HG03280 (cell line): ENCODE data around the gene NOVA1.

Experiments
- ATAC-seq: cut with Tn5 transposase; IDR thresholded peaks from one replicate; pipeline ENCODE4 v1.9.1; 2021; ENCODE audit warnings: mild to moderate bottlenecking, moderate library complexity; ENCODE audit not compliant: unreplicated experiment

Gene NOVA1

DNA sequence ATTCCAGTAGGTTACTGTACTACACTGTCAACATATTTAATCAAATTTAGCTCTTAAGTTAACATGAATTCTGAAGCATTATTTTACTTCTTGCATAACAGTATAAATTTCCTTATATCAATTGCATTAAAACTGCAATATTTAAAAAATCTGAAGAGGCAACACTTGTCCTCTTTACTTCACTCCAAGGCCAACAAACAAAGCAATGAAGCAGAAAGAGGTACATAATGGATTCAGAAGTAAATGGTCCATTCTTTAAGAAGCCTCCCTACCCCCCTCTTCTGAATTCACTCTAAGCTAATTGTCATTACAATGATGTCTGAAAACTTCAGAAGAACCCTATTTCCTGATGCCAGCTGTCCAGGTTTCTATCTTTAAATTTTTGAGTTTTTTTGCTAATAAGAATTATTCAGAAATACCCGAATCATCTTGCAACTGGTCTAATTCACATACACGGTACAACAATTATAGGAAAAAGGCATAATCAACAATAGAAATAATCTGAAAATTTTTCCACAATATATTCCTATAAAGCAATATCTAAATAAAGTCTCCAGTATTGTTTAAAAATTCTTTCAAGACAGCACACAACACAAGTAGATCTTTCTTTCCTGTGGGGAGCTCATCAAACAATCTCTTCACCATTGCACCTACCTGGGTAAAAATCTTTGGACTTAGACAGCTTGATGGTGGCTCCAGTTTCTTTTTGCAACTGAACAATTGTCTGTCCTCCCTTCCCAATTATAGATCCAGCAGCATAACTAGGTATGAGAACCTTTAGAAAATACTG lies 2.9 kb downstream of the NOVA1 start:
- no peak for ATAC-seq

DNA sequence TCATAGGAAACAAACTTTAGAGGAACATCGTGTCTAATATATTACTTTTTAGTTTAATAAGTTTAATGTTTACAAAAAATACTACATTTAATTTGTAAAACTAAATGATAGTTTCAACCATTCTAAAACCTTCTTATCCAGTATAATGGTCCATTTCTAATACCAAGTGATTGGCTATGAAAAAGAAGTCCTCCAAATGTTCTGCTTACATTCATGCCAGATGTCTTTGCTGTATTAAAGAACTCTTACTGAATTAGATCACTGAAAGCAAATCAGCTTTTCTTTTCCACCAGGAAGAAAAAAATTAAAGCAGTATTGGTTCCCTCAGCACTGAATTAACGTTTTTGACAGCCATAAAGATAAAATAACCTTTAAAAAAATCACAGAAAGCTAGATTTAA lies 3.7 kb downstream of the NOVA1 start:
- ATAC-seq: no peak

DNA sequence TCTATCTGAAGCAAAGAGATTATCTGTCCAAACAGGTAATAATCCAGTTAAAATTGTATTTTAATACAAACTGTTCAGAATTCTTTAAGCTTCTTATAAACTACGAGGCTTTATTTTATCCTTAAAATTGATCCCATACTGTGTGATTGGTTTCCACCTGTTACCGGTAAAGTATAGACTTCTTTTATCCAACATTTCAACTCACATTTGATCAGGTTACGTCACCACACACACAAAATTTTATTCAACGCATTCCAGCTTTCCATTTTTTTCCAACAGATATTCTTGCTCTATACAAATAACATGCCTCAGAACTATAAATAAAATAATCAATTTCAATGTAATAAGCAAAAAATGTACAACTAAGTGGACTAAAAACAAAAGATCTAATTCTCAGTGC lies 4.5 kb downstream of the NOVA1 start:
- no peak for ATAC-seq

DNA sequence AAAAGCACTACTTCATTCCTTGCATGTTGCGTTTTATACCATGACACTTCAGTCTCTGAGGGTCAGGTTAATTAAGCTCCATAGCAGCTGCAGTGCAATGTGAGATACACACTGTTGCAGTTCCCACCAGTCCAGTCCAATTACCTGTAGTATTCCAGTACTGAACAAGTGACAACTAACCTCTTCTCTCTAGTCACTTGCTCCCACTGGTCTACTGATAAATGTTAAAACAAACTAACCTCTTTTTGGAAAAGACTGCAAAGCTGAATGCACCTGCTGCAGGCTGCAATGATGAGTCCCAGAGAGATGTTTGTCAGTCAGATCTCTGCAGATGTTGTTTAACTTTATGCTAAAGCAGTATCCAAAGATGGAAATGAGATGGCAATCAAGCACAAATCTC lies 7.9 kb downstream of the NOVA1 start:
- ATAC-seq: no peak

DNA sequence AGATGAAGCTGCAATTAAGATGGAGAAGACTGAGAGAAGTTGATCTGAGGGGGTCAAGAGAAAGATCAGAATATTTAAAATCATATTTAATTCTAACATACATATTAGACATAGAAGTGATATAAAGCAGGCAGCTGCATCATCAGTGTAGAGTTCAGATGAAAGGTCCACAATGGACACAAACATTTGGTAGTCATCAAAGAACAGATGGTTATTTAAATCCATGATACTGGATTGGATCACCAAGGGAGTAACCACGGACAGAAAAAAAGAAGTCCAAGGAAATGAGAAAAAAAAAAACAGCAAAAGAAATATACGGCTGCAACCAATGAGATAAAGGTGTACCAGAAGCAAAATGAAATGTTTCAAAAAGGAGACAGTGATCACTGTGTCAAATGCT lies 20.1 kb downstream of the NOVA1 start:
- no peak for ATAC-seq

DNA sequence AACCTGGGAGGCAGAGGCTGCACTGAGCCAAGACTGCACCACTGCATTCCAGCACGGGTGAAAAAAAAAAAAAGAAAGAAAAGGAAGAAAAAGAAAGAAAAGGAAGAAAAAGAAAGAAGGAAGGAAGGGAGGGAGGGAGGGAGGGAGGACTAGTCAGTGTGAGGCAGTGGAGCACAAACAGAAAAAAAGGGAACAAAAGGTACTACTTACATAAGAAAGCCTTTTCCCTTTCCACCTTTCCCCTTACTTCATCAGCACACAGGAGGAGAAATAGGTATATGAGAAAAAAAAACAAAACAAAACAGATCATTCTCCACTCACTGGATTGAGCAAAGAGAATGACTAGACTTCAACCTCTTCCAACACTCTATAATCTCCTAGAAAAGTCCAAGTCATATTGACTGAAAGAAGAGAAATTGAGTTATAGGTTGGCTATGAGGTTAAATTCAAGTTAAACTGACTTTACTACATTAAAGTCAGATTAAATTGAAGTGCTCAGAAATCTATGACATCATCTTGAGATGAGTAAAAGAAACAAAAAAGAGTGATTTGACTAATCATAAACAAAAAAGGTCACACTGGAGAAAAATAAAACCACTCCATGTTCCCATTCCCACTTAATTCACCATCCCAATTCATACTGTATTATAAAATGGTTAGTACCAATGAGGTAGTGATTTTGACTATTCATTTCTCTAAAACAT lies 43.6 kb downstream of the NOVA1 start:
- ATAC-seq: no peak

DNA sequence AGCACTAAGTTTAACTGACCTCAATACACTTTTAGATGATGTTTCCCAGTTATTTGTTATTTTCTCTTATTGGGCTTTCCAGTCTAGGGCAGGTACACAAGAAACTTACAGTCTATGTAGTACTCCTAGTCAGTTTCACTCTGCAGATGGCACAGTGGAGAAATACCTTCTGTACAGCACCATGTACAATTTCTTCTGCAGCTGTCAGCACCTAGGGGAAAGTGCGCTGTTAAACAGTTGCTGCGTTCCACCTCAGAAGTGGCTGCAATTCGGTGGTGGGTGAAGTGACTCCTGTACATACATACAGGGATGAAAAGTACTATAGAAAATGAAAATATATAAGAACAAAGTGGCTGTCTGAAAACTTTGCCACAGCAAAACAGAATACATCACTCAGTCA lies 48.3 kb downstream of the NOVA1 start:
- no peak for ATAC-seq

DNA sequence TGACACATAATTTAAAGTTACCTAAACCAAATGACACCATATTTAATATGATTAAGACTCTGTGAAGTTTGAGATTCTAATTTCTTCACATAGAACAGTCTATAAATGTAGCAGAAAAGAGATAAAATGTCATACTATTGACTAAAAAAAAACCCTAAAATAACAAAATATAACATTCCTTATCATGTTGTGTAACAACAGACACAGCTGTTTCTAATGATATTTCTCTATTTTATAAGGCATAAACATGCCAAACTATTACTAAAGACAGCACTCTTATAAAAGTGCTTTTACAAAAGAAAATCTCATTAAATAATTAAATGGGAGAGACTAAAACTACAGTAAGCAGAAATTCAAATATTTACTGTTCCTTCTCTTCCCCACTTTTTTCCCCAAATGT lies 49.4 kb downstream of the NOVA1 start:
- no peak for ATAC-seq

DNA sequence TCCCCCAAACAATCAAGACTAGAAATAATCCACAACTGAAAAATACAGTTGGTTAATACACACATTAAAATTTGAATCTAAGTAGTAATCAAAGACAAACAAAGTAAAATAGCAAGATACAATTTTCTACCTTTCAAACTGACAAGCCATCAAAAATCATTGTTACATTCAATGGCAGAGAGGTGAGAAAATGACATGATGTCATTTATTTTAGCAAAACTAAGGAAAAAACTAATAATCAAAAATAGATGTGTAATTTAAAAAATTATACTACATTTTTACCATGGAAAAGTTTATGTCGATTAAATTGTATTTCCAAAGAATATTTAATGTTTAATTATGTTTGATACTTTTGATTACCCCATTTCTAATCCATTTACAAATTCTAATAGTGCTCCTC lies 59.7 kb downstream of the NOVA1 start:
- no peak for ATAC-seq

DNA sequence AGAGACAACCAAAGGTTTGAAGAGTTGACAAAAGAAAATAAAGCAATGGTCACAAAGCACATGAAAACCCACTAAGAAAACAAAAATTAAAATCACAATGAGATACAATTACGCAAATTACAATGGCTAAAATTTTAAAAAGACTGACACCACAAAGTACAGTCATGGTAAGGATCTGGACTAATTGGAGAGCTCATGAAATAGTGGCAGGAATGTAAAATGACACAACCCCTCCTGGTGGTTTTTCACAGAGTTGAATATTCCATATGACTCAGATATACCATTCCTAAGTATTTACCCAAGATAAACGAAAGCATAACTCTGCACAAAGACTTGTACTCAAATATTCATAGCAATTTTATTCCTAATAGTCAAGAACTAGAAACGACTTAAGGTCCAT lies 65.9 kb downstream of the NOVA1 start:
- ATAC-seq: no peak

DNA sequence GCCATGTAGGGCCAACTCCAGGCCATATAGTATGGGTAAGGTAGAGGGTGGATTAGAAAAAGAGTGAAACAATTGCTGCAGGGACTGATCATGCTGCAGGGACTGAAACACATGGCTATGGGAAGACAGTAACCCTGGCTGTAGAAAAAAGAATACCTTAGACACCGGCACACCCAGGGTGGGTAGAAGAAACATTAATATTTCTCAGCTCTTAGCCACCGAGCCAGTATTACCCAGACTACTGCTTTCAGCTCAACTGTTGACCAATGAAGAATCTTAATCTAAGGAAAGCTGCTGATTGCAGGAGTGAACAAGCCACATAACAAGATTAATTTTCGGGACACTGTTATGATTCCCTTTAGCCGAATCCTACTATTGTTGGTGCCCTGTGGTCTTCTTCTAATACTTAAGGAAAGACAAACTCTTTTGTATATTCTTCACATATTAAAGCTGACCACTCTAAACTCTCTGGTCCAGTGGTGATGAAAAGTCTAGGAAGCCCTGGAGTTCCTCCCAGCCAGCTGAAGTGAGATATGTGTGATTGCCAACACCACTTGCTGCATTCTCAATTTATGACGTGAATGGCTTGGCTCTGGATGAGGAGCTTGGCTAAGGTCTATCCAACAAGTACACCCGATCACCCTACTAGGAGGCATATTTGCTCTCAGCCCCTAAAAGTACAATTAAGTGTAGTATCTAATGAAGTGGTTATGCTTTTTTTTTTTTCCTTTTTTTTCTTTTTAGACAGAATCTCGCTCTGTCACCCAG lies 69.2 kb downstream of the NOVA1 start:
- no peak for ATAC-seq

DNA sequence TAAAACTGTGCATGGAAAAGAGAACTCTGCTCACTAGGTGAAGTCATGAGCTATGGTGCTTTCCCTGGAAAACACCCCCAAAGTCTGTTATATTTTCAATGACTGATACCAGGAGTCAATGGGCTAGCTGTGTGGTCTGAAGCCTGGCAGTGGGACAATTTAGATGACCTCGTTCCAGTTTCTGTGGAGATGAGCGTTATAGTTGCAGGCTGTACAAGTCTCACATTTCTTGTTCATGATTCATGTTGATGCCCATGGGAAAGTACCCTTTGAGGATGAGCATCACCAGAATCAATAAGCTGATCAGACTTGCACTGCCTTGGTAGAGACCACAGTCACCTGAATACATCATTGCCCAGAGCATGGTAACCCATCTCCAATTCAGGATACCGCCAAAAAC lies 70.7 kb downstream of the NOVA1 start:
- ATAC-seq: no peak

DNA sequence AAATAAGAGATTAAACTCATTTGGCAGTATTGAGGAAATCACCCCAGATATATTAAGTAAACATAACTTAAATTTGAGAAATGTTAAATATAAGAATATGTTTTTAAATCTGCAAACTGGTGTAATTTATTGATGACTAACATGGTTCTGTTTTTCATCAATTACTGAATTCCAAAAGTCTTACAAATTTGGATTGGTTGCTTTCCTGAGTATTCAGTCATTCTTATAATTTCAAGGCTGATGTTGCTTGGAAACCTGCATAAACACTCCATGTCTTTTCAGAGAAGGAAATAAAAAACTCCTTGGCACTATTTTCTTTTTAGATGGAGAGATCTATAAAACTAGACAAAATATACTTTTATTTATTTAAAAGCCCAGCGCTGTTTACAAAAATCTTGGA lies 71.7 kb downstream of the NOVA1 start:
- no peak for ATAC-seq

DNA sequence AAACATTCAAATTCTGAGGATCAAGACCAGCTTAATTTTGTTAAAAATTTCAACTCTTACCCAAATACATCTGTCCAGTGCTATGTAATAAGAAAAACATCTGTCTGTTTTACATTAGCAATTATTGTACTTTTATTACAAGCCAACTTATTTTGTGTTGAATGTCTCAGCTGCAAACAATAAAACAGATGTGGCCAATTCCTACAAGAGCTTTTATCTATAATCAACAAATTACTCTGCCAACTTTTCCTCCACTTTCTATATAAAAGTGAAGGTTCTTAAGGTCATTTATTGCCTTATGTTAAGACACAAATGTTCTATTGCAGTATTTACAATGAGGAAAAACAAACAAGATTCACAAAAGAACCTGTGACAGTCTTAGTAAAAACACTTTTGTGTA lies 72.7 kb downstream of the NOVA1 start:
- ATAC-seq: no peak

DNA sequence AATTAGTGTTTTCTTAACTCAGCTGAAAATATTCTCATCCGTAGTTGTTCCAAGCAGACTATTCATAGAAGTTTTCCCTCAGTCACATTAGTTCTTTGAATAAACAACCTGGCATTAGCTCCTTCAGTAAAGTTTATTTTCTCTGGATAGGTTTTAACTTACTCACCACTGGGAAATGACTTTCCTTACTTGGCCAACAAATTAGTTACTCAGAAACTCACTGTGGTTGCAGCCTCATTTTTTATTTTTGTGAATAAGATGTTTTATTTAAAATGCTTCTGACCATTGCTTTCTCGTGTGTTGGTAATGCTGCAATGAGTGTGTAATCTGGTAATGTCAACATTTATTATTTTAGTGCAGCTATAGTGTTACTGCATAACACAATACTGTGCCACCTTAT lies 74.9 kb downstream of the NOVA1 start:
- ATAC-seq: no peak

DNA sequence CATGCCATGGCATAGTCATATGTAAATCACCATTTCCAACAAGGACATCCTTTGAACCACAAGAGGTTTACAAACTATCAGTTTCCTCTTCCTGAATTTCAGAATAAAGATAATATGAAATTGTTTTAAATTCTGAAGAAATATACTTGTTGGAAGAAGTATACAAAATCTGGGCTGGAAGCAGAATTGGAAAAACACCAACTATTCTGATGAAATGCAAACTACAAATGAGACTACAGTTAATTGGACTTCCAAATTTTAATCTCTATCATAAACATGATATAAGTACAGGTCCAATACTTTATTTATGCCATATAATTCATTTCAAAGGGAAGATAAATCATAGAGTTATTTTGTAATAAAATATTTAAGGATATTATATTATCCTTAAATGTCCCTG lies 80.1 kb downstream of the NOVA1 start:
- ATAC-seq: no peak

DNA sequence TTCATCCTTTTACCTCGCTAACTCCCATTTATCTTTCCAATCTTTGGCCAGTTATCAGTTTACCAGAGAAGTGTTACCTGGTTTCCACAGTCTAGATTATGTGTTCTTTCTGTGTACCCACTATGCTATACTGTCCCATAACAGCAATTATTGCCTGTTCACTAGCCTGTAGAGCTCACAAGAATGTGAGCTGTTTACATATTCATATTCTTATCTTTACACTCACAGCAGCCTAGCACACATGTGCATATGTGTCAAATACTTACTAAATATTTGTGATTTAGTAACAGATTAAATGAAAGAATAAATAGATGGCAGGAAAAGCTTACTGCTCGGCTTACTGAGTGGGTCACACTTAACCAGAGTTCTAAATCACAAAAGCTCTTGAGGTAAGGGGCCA lies 97.8 kb downstream of the NOVA1 start:
- no peak for ATAC-seq

DNA sequence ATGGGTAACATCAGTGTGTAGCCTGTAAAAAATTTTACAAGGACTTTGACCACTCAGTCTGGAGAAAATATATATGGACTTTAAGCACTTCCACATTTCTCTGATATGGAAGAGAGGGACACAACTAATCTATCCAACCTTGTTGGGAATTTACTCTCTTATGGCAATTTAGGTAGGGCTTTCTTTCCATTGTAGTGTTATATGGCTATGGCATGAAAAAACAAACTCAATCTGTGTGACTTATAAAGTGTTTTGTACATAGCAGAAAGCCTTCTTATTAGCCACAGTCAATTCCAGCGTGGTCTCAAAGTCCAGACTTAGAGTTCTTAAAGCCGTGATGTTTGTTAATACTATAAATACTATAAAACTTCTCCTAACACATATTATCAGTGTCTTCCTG lies 98.3 kb downstream of the NOVA1 start:
- no peak for ATAC-seq

DNA sequence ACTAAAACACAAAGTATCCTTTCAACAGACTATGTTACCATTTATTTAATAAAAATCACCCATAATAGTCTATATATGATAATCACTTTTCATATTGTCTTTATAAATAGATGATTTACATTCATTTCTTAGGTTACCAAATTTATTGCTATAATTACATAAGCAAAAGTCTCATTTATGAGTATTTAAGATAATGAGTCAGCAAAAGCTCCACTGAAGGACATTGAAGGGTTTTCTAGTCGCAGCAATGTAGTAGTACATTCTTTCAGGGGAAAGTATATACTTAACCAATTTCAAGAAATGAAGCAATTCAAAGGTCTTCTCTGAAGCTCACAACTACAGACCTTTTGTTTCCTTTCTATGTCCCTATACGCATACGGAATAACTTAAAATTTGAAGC lies 110.9 kb downstream of the NOVA1 start:
- ATAC-seq: no peak

DNA sequence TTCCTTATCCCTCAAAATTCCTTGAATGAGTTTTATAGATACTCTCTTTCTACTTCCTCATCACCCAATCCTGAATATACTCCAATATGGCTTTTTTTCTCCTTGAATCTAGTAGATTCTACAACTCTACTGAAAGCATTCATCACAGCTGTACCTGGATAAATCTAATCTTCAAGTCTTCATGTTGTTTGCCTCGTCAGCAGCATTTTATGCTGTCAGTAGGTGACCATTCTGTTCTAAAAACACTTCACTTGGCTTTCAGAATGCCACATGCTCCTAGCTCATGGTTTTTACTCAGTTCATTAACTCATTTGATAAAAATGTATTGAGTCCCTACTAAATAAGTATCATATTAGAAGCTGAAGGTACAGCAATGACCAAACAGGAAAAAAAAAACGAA lies 113.3 kb downstream of the NOVA1 start:
- ATAC-seq: no peak

DNA sequence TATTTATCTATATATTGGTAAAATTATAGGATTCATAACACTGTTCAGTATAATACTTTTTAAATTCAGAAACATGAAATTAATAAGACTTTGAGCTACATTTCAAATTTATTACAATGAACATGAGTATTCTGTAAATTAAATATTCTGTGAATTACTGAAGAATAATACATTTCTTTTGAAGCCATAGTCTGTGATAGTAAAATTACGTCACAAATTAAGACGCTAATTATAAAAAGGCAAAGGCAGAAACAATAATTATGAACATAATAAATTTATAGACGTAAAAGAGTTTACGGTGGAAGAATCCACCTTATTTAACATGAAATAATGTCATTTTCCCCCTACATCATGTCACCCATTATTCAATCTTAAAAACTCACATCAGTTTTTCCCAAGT lies 118.9 kb downstream of the NOVA1 start:
- ATAC-seq: no peak

DNA sequence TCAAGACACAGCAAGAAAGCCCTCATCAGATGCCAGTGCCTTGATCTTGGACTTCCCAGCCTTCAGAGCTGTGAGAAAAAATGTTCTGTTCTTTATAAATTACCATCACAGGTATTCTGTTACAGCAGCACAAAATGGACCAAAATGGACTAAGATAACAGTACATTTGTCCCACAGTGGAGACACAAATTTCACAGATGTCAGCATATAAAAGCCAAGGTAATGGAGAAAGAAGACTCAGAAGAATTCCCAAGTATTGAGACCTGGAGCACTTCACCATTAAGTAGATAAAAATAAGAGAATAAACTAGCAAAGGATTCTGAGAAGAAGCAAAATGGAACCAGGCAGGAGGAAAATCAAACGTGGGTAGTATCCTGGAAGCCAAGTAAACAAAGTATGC lies 131.0 kb downstream of the NOVA1 start:
- ATAC-seq: no peak
